ENCODE data around the gene SEMA3F. TPM values are rescaled to one million over a fixed set of nuclear protein-coding genes. Genes with fewer than 3 reads are reported as not detected.
A peak's percentile ranks its signal among the peaks of the same experiment; 100 is the strongest.
"Not testable (repeated sequence)": the region's sequence is repeated elsewhere in the genome, so short reads cannot be mapped to it uniquely, and the experiment has no call there.

SEMA3F gene
- total RNA-seq, 1 experiment from 2014 or later = 40.5 TPM

DNA sequence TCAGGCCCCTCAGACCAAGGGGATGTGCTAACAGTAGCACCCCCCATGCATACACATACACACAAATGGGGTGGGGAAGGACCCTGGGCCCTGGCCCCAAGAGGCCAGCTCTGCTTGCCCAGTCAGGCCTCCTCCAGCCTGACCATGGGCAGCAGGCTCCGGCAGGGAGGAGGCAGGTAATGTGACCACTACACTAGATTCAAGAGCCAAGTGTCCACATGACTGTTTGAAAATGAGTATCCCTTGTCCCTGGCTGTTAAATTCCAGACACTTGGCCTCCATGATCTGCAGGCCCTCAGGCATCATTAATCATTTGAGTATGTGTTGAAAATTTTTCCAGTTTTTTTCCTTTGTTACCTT, 67.0 kb downstream of the SEMA3F start:
- no peaks in the 10 kb centered on the region for H3K36me3 ChIP-seq (replicated peaks; ENCODE audit: control insufficient read depth, insufficient read depth, low read length)

GRCh38 chr3:50224639-50225038, 69.5 kb downstream of the SEMA3F start:
- Histone ChIP-seq H3K27me3 (ENCODE audit: control insufficient read depth, insufficient read depth, low read length) (peaks cover 5% of the 10 kb centered on the region), H3K4me3 (ENCODE audit: insufficient read depth, low read depth, low read length) (no peak overlapping the region), H3K36me3 (replicated peaks; ENCODE audit: control insufficient read depth, insufficient read depth, low read length) (no peaks in the 10 kb centered on the region)
- DNase-seq = no peak

More for the DNA sequence above, 67.0 kb downstream of the SEMA3F start:
- Histone ChIP-seq H3K4me3 (ENCODE audit: insufficient read depth, low read depth, low read length) (no peak overlapping the region), H3K27me3 (ENCODE audit: control insufficient read depth, insufficient read depth, low read length) (peaks cover 5% of the 10 kb centered on the region)
- no peak for DNase-seq

DNA sequence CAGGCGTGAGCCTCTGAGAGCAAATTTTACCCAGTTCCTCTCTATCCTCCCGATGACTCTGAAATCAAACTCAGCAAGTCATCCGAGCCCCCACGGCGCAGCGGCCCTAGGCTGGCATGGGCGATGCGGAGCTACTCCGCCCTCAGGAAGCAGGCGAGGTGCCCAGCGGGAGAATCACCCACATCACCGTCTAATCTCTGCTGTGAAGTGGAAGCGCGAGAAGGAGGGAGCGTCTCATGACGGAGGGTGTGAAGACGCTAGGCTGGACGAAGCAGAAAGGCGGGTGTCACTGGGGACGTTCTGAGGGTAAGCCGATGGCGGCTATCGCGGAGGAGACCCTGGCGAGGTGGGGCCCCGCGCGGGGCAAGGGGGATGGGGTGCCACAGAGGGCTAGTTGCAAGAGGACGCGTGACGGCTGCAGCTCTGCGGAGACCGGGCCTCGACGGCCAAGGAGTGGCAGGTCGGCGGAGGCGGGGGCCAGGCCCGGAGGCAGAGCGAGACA, 71.8 kb downstream of the SEMA3F start:
- Histone ChIP-seq H3K36me3 (replicated peaks; ENCODE audit: control insufficient read depth, insufficient read depth, low read length) (no peaks in the 10 kb centered on the region), H3K4me3 (ENCODE audit: insufficient read depth, low read depth, low read length) (peak overlapping the region; percentile 50), H3K27me3 (ENCODE audit: control insufficient read depth, insufficient read depth, low read length) (peaks cover 5% of the 10 kb centered on the region)
- no peak for DNase-seq

DNA sequence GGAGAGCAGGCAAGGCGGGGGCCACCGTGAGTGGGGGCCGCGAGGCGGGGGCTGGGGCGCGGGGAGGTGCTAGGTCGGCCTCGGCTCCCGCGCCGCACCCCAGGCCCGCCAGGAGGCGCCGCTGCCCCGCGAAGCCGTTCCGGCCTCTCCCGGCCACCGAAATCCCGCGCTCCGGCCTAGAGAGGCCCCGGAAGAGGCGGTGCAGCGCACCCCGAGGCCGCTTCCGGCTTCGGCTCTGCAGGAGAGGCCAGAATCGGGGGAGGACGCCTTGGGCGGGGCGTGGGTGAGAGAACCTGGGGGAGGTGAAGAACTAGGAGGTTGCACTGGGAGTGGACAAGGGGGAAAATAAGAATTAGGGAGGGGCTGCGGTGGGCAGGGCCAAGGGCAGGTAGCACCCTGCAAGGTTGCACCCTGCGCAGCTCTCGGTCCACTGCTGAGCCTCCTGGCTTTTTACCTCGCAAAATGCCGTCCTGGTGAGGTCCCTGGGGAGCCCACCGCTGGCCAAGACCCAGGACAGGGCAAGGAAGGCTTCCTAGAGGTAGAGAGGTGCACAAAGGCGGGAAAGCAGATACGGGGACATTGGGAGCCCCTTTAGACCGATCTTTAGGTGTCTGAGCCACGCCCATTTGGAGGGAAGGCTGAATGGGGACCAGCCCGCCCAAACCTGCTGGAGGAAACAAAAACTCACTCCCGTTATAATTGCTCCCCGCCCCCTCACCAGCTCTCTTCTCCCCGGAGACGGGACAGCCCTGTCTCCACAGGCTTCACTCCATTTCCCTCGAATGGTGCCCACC, 72.5 kb downstream of the SEMA3F start:
- Histone ChIP-seq H3K36me3 (replicated peaks; ENCODE audit: control insufficient read depth, insufficient read depth, low read length) (no peaks in the 10 kb centered on the region), H3K27me3 (ENCODE audit: control insufficient read depth, insufficient read depth, low read length) (peaks cover 5% of the 10 kb centered on the region), H3K4me3 (ENCODE audit: insufficient read depth, low read depth, low read length) (peak overlapping the region; percentile 81)
- DNase-seq = peak; percentile 98

DNA sequence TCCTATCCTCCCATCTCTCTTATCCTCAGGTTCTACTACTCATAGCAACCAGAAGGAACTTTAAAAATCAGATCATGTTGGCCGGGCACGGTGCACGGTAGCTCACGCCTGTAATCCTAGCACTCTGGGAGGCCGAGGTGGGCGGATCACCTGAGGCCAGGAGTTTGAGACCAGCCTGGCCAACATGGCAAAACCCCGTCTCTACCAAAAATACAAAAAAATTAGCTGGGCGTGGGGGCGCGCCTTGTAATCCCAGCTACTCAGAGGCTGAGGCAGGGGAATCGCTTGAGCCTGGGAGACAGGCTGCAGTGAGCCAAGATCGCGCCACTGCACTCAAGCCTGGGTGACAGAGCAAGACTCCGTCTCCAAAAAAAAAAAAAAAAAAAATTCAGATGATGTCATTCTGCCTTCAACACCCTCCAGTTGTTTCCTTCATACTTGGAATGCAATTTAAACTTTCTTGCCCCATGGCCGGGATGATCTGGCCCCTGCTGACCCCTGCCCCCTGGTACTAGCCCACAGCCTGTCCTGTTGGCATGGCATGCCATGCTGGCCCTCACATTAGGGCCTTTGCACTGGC, 73.2 kb downstream of the SEMA3F start:
- H3K4me3 ChIP-seq (ENCODE audit: insufficient read depth, low read depth, low read length) = peak overlapping the region; percentile 81
- not testable (repeated sequence) for DNase-seq; H3K36me3 ChIP-seq (replicated peaks; ENCODE audit: control insufficient read depth, insufficient read depth, low read length); H3K27me3 ChIP-seq (ENCODE audit: control insufficient read depth, insufficient read depth, low read length)

DNA sequence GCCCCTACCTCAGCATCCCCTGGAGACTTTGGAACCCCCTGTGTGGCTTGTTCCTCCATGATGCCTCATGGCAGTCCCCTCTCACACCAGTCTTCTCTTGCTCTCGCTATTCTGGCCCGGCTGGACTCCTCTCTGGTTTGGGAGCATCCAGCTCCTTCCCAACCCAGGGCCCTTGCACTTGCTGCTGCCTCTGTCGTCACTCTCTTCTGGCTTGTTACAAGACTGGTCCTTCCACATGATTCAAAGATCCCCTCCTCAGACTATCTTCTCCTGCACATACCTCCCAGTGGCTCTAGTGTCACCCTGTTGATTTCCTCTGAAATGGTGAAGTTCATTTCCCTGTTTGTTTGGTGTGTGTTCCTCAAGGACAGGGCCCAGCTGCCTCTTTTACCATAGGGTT, 74.4 kb downstream of the SEMA3F start:
- no peak for DNase-seq
- H3K36me3 ChIP-seq (replicated peaks; ENCODE audit: control insufficient read depth, insufficient read depth, low read length) = no peaks in the 10 kb centered on the region

GRCh38 chr3:50230104-50230793, 75.1 kb downstream of the SEMA3F start:
- no peak for DNase-seq
- Histone ChIP-seq H3K27me3 (ENCODE audit: control insufficient read depth, insufficient read depth, low read length) (peaks cover 5% of the 10 kb centered on the region), H3K36me3 (replicated peaks; ENCODE audit: control insufficient read depth, insufficient read depth, low read length) (no peaks in the 10 kb centered on the region), H3K4me3 (ENCODE audit: insufficient read depth, low read depth, low read length) (no peak overlapping the region)

More for the DNA sequence above, 74.4 kb downstream of the SEMA3F start:
- no peak overlapping the region for H3K4me3 ChIP-seq (ENCODE audit: insufficient read depth, low read depth, low read length)
- H3K27me3 ChIP-seq (ENCODE audit: control insufficient read depth, insufficient read depth, low read length) = peaks cover 5% of the 10 kb centered on the region

GRCh38 chr3:50230794-50231125, 75.6 kb downstream of the SEMA3F start:
- H3K36me3 ChIP-seq (replicated peaks; ENCODE audit: control insufficient read depth, insufficient read depth, low read length) = no peaks in the 10 kb centered on the region
- no peak for DNase-seq
- H3K4me3 ChIP-seq (ENCODE audit: insufficient read depth, low read depth, low read length) = no peak overlapping the region
- peaks cover 5% of the 10 kb centered on the region for H3K27me3 ChIP-seq (ENCODE audit: control insufficient read depth, insufficient read depth, low read length)

DNA sequence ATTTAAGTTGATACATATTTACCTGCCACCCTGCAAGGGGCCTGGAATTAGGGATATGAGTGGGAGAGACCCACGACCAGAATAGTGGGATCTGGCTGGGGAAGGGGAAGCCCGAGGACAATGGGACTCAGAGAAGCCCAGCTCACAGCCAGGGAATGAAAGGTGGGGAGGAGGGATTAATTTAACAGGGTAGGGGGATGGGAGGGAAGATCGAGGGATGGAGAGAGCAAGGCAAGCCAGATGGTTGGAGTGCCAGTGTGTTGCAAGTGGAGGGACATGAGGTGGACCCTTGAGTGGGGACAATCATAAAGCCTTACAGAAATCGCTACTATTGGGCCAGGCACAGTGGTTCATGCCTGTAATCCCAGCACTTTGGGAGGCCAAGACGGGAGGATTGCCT, 76.5 kb downstream of the SEMA3F start:
- DNase-seq = no peak
- Histone ChIP-seq H3K4me3 (ENCODE audit: insufficient read depth, low read depth, low read length) (no peak overlapping the region), H3K27me3 (ENCODE audit: control insufficient read depth, insufficient read depth, low read length) (peaks cover 5% of the 10 kb centered on the region), H3K36me3 (replicated peaks; ENCODE audit: control insufficient read depth, insufficient read depth, low read length) (no peaks in the 10 kb centered on the region)

DNA sequence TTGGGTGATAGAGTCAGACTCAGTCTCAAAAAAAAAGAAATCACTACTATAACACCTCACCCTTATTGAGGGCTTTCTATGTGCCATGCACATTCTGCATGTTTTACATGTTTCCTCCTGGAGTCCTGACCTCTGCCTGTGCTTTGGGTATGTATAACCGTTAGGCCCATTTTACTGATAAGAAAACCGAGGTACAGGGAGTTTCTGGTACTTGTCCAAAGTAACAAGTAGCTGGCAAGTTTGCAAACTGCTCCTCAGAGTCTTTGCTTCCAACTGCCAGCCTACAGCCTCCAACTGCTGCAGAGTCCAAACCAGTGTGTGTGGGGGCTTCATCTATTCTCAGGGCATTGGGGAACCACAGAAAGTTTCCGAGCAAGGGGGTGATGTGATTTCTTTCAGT, 77.2 kb downstream of the SEMA3F start:
- no peaks in the 10 kb centered on the region for H3K36me3 ChIP-seq (replicated peaks; ENCODE audit: control insufficient read depth, insufficient read depth, low read length)
- no peak overlapping the region for H3K4me3 ChIP-seq (ENCODE audit: insufficient read depth, low read depth, low read length)
- DNase-seq = no peak

GRCh38 chr3:50233176-50233575, 78.1 kb downstream of the SEMA3F start:
- no peaks in the 10 kb centered on the region for H3K36me3 ChIP-seq (replicated peaks; ENCODE audit: control insufficient read depth, insufficient read depth, low read length)
- H3K4me3 ChIP-seq (ENCODE audit: insufficient read depth, low read depth, low read length) = no peak overlapping the region
- no peak for DNase-seq
- no peaks in the 10 kb centered on the region for H3K27me3 ChIP-seq (ENCODE audit: control insufficient read depth, insufficient read depth, low read length)

More for the DNA sequence above, 77.2 kb downstream of the SEMA3F start:
- no peaks in the 10 kb centered on the region for H3K27me3 ChIP-seq (ENCODE audit: control insufficient read depth, insufficient read depth, low read length)

DNA sequence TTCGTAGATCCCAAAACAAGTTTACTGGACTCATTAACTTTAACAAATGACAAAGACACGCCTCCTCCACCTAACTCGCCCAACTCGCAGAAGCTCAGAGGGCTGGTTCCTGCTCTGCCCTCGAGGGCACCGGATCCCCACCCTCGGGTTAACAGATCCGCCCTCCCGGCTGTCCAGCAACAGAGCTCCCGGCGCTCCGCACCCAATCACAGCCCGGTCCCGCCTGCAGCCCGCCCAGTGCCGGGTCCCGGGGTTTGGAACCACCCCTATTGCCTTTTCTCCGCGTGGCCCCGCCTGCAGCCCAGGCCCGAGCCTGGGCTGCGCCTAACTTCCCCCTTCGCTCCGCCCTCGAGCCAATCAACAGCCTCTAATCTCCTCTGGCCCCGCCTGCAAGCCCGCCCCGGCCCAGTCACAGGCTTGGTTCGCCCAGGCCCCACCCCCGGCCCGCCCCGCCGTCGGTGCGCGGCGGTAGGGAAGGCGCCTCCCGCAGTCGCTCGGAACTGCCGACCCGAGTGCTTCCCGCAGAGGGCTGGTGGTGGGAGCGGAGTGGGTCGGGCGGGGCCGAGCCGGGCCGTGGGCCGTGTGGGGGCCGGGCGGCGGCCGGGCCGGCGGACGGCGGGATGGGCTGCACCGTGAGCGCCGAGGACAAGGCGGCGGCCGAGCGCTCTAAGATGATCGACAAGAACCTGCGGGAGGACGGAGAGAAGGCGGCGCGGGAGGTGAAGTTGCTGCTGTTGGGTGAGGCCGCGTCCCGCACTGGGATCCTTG, 80.8 kb downstream of the SEMA3F start, which contains the start of gene GNAI2:
Gene GNAI2, plus strand, starts transcription at position 489 of the 768 bp plus-strand sequence. Its CDS starts 132 bp downstream, at position 621.
- Histone ChIP-seq H3K4me3 (ENCODE audit: insufficient read depth, low read depth, low read length) (peak within 1 kb of the TSS; percentile 52), H3K27me3 (ENCODE audit: control insufficient read depth, insufficient read depth, low read length) (no peaks in the 10 kb centered on the region), H3K36me3 (replicated peaks; ENCODE audit: control insufficient read depth, insufficient read depth, low read length) (no peaks in the 10 kb centered on the region; the same call in 1 of the 2 replicates)
- peak; percentile 100 for DNase-seq

GRCh38 chr3:50236484-50237132, 81.5 kb downstream of the SEMA3F start:
- H3K4me3 ChIP-seq (ENCODE audit: insufficient read depth, low read depth, low read length) = peak overlapping the region; percentile 52
- DNase-seq = no peak
- no peaks in the 10 kb centered on the region; the same call in 1 of the 2 replicates for H3K36me3 ChIP-seq (replicated peaks; ENCODE audit: control insufficient read depth, insufficient read depth, low read length)
- no peaks in the 10 kb centered on the region for H3K27me3 ChIP-seq (ENCODE audit: control insufficient read depth, insufficient read depth, low read length)
